SK-N-SH (cell line): ENCODE results near the gene VPS13A. TPM values are rescaled to one million over a fixed set of nuclear protein-coding genes. Genes with fewer than 3 reads are reported as not detected.

Experiments
- CTCF ChIA-PET: fragments of 300-600, 350-600 bp; formaldehyde crosslinking; extraction: SDS; loops from one replicate; lab custom pipeline; 2021; lab: Yijun Ruan, JAX
- POLR2A ChIA-PET: fragments of 350-600 bp; sonication (Branson Sonifier 250); formaldehyde crosslinking; extraction: SDS; loops from one replicate; lab custom pipeline; 2020; ENCODE audit warnings: antibody characterized with exemption, inconsistent platforms; lab: Yijun Ruan, JAX
- DNase-seq: peaks from one replicate; pipeline ENCODE4 v3.0.0; 2012
- H2AFZ ChIP-seq: fragments of 200-600 bp; sonication (generic); 2 replicates; pipeline ENCODE4 v1.8.1; 2016; ENCODE audit warnings: antibody characterized with exemption, mild to moderate bottlenecking, low read depth
- H3F3A ChIP-seq: fragments of 200-600 bp; sonication (generic); replicated peaks from 2 replicates; pipeline ENCODE3; 2016; ENCODE audit warnings: antibody characterized with exemption, mild to moderate bottlenecking; ENCODE audit not compliant: insufficient read depth
- H3K27ac ChIP-seq, 2 experiments: fragments of 200-500 bp in 1 of 2; fragments of 200-600 bp in 1 of 2; sonication (Bioruptor generic) in 1 of 2; sonication (generic), shearing (Covaris generic) in 1 of 2; 2 replicates each; pipeline versions ENCODE4 v1.5.1 to v1.6.1; 2014 to 2016; ENCODE audit warnings: low read depth in 2 of 2, inconsistent platforms in 1 of 2, low read length in 1 of 2, mild to moderate bottlenecking in 1 of 2, mixed read lengths in 1 of 2
- H3K27me3 ChIP-seq: fragments of 200-600 bp; sonication (generic), shearing (Covaris generic); 2 replicates; pipeline ENCODE4 v1.6.1; 2016; ENCODE audit warnings: mixed run types; ENCODE audit not compliant: insufficient read depth
- H3K36me3 ChIP-seq, 2 experiments: fragments of 200-500 bp in 1 of 2; fragments of 200-600 bp in 1 of 2; sonication (Bioruptor generic) in 1 of 2; sonication (generic) in 1 of 2; replicated peaks in 1 of 2; 2 replicates each; pipeline versions ENCODE3 to v1.5.1; 2014 to 2016; ENCODE audit warnings: low read length in 1 of 2, mild to moderate bottlenecking in 1 of 2; ENCODE audit not compliant: insufficient read depth in 2 of 2, control insufficient read depth in 1 of 2
- H3K4me1 ChIP-seq, 2 experiments: fragments of 200-500 bp in 1 of 2; fragments of 200-600 bp in 1 of 2; sonication (Bioruptor generic) in 1 of 2; sonication (generic), shearing (Covaris generic) in 1 of 2; 2 replicates each; pipeline versions ENCODE4 v1.5.1 to v1.6.1; 2014 to 2016; ENCODE audit warnings: low read depth in 1 of 2, low read length in 1 of 2, mixed run types in 1 of 2; ENCODE audit not compliant: insufficient read depth in 2 of 2, control insufficient read depth in 1 of 2
- H3K4me2 ChIP-seq: fragments of 200-600 bp; sonication (generic), shearing (Covaris generic); 2 replicates; pipeline ENCODE4 v1.6.1; 2017; ENCODE audit warnings: mixed run types
- H3K4me3 ChIP-seq, 2 experiments: fragments of 200-500 bp in 1 of 2; fragments of 200-600 bp in 1 of 2; sonication (Bioruptor generic) in 1 of 2; sonication (generic), shearing (Covaris generic) in 1 of 2; 2 replicates each; pipeline versions ENCODE4 v1.5.1 to v1.8.1; 2014 to 2016; ENCODE audit warnings: low read depth in 2 of 2, inconsistent platforms in 1 of 2, low read length in 1 of 2, mild to moderate bottlenecking in 1 of 2, mixed read lengths in 1 of 2, moderate library complexity in 1 of 2
- H3K79me2 ChIP-seq: fragments of 200-600 bp; sonication (generic); 2 replicates; pipeline ENCODE4 v1.8.1; 2017; ENCODE audit warnings: mild to moderate bottlenecking; ENCODE audit not compliant: insufficient read depth
- H3K9ac ChIP-seq: fragments of 200-600 bp; sonication (generic); 2 replicates; pipeline ENCODE4 v1.6.1; 2017; ENCODE audit warnings: mixed run types
- H3K9me2 ChIP-seq: fragments of 200-600 bp; sonication (generic); 2 replicates; pipeline ENCODE4 v1.6.1; 2017; ENCODE audit warnings: mixed run types
- H3K9me3 ChIP-seq: fragments of 200-600 bp; sonication (generic); 2 replicates; pipeline ENCODE4 v1.6.1; 2017; ENCODE audit warnings: mixed run types, mild to moderate bottlenecking, moderate library complexity
- H4K20me1 ChIP-seq: fragments of 200-600 bp; sonication (generic); 2 replicates; pipeline ENCODE4 v1.6.1; 2017; ENCODE audit warnings: mild to moderate bottlenecking, mixed run types; ENCODE audit not compliant: insufficient read depth
- CHD2 ChIP-seq: fragments of 150-350 bp; IDR thresholded peaks from 2 replicates; pipeline ENCODE4 v1.6.1; 2018; ENCODE audit warnings: low read length; ENCODE audit not compliant: partially characterized antibody
- ELF1 ChIP-seq: IDR thresholded peaks from 2 replicates; pipeline ENCODE4 v1.4.0; 2012
- EP300 ChIP-seq, 2 experiments: IDR thresholded peaks; 2 replicates each; pipeline versions ENCODE4 v1.4.0 to v1.6.1; 2012; ENCODE audit warnings: borderline replicate concordance in 1 of 2, low read depth in 1 of 2, low read length in 1 of 2
- FOXJ3 ChIP-seq: sonication (generic); formaldehyde crosslinking; IDR thresholded peaks from 2 replicates; pipeline ENCODE4 v1.5.1; 2020; ENCODE audit warnings: mild to moderate bottlenecking, missing genetic modification reagents
- IRF3 ChIP-seq: fragments of 150-350 bp; IDR thresholded peaks from 2 replicates; pipeline ENCODE4 v1.6.1; 2016; ENCODE audit warnings: mild to moderate bottlenecking, low read depth, low read length
- MEF2A ChIP-seq: IDR thresholded peaks from 2 replicates; pipeline ENCODE4 v1.4.0; 2012; ENCODE audit warnings: low read depth, borderline replicate concordance
- MXI1 ChIP-seq: IDR thresholded peaks from 2 replicates; pipeline ENCODE4 v1.6.1; 2012; ENCODE audit warnings: mild to moderate bottlenecking, low read depth, low read length, improper control_type of control experiment
- REST ChIP-seq: IDR thresholded peaks from 2 replicates; pipeline ENCODE4 v1.6.1; 2012; ENCODE audit warnings: mild to moderate bottlenecking, low read depth, low read length, moderate library complexity
- RFX5 ChIP-seq: IDR thresholded peaks from 2 replicates; pipeline ENCODE4 v1.6.1; 2012; ENCODE audit warnings: mild to moderate bottlenecking, improper control_type of control experiment, low read length
- RXRA ChIP-seq: IDR thresholded peaks from 2 replicates; pipeline ENCODE4 v1.4.0; 2012; ENCODE audit warnings: low read depth, mild to moderate bottlenecking, borderline replicate concordance
- SIN3A ChIP-seq: IDR thresholded peaks from 2 replicates; pipeline ENCODE4 v1.6.1; 2012; ENCODE audit warnings: low read depth, mild to moderate bottlenecking, low read length, moderate library complexity, borderline replicate concordance
- SMC3 ChIP-seq: IDR thresholded peaks from 2 replicates; pipeline ENCODE4 v1.6.1; 2012; ENCODE audit warnings: low read depth, low read length, improper control_type of control experiment
- TAF1 ChIP-seq: IDR thresholded peaks from 2 replicates; pipeline ENCODE4 v1.6.1; 2012; ENCODE audit warnings: low read depth, mild to moderate bottlenecking, low read length, moderate library complexity, borderline replicate concordance
- TCF12 ChIP-seq: IDR thresholded peaks from 2 replicates; pipeline ENCODE4 v1.4.0; 2012
- YY1 ChIP-seq: IDR thresholded peaks from 2 replicates; pipeline ENCODE4 v1.4.0; 2012; ENCODE audit warnings: low read depth, mild to moderate bottlenecking
- WGBS: methylation state at CpG from one replicate; pipeline ENCODE4 v1.1.6; 2017; ENCODE audit warnings: low lambda C conversion rate; 5-methylcytosine and 5-hydroxymethylcytosine counted together
- polyA plus RNA-seq, 3 experiments: library from polyadenylated mRNA; depleted of rRNA; stranded (reverse); fragments of >200 nt; gene quantifications; 2 replicates each; pipeline ENCODE4 v1.2.3, GENCODE V29; 2012
- TF ChIP-seq, protein P1 (sequence below): fragments of 200-600 bp; sonication (generic); IDR thresholded peaks from 2 replicates; pipeline ENCODE4 v1.6.1; 2017; ENCODE audit warnings: antibody characterized with exemption, mild to moderate bottlenecking, moderate library complexity
- TF ChIP-seq, protein P2 (sequence below): fragments of 150-350 bp; IDR thresholded peaks from 2 replicates; pipeline ENCODE4 v1.6.1; 2017; ENCODE audit warnings: antibody characterized with exemption, low read length, low read depth, borderline replicate concordance

VPS13A gene
- polyA plus RNA-seq, 1 of the 3 experiments (the other 2 are of a cell fraction) = 6.0 TPM

DNA sequence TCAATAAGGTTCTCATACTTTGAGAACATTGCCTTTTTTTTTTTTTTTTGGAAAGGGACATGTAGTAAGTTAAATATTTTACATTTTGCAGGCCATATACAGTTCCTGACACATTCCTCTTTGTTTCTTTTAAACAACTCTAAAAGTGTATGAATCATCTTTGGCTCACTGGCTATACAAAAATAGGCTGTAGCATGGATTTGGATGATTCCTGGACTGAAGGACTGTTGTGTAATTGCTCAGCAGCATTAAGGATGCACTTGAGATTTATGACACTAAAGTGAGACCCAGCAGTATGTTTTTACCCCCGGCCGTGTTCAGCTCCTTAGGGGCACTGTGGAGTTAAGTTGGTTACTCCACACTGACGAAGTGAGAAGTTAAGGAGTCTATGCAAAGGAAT, 41.3 kb downstream of the VPS13A start (continued):
- TF ChIP-seq YY1 = no peak
- TF ChIP-seq IRF3 = no peak
- TF ChIP-seq RXRA = no peak
- TF ChIP-seq, protein P1, sequence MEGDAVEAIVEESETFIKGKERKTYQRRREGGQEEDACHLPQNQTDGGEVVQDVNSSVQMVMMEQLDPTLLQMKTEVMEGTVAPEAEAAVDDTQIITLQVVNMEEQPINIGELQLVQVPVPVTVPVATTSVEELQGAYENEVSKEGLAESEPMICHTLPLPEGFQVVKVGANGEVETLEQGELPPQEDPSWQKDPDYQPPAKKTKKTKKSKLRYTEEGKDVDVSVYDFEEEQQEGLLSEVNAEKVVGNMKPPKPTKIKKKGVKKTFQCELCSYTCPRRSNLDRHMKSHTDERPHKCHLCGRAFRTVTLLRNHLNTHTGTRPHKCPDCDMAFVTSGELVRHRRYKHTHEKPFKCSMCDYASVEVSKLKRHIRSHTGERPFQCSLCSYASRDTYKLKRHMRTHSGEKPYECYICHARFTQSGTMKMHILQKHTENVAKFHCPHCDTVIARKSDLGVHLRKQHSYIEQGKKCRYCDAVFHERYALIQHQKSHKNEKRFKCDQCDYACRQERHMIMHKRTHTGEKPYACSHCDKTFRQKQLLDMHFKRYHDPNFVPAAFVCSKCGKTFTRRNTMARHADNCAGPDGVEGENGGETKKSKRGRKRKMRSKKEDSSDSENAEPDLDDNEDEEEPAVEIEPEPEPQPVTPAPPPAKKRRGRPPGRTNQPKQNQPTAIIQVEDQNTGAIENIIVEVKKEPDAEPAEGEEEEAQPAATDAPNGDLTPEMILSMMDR = no peak
- TF ChIP-seq, protein P2, sequence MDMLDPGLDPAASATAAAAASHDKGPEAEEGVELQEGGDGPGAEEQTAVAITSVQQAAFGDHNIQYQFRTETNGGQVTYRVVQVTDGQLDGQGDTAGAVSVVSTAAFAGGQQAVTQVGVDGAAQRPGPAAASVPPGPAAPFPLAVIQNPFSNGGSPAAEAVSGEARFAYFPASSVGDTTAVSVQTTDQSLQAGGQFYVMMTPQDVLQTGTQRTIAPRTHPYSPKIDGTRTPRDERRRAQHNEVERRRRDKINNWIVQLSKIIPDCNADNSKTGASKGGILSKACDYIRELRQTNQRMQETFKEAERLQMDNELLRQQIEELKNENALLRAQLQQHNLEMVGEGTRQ = no peak
- TF ChIP-seq TAF1 = no peak
- no peak for TF ChIP-seq REST
- TF ChIP-seq SIN3A = no peak
- TF ChIP-seq CHD2 = no peak
- no peak for TF ChIP-seq EP300 (IDR thresholded peaks at IDR 0.05; ENCODE audit: borderline replicate concordance in 1 of 2, low read depth in 1 of 2, low read length in 1 of 2)
- TF ChIP-seq RFX5 = no peak
- no peak for TF ChIP-seq SMC3
- TF ChIP-seq, all 33 proteins: peak for 6

- TF ChIP-seq MEF2A = no peak
- no peak for TF ChIP-seq TCF12
- no peak for TF ChIP-seq SIN3A
- no peak for TF ChIP-seq FOXJ3
- no peak for TF ChIP-seq MXI1
- no peak for TF ChIP-seq YY1
- TF ChIP-seq ELF1 = no peak
- TF ChIP-seq REST = no peak
- TF ChIP-seq, all 33 proteins: peak for 0
- H3K4me3 ChIP-seq = no peak overlapping the region
- no peaks in the 10 kb centered on the region for H3K9me3 ChIP-seq
- no peaks in the 10 kb centered on the region for H4K20me1 ChIP-seq
- peaks cover 28 to 40% of the 10 kb centered on the region in 2 experiments for H3K36me3 ChIP-seq
- H2AFZ ChIP-seq = no peak overlapping the region
- H3K79me2 ChIP-seq = no peaks in the 10 kb centered on the region
- H3F3A ChIP-seq = peaks cover 8% of the 10 kb centered on the region
- DNase-seq = no peak
- no peaks in the 10 kb centered on the region for H3K27me3 ChIP-seq
- 91% methylated on average over 3 of the region's 3 CpGs for WGBS
- H3K4me2 ChIP-seq = no peak overlapping the region
- no peak overlapping the region for H3K9ac ChIP-seq
- POLR2A ChIA-PET = no interaction called here
- H3K27ac ChIP-seq = no peak overlapping the region
- no peaks in the 10 kb centered on the region for H3K9me2 ChIP-seq
- CTCF ChIA-PET = interaction anchor here (1.1 kb wide), 1 partner anchor 9 kb away, joined by 3 read pairs; no protein-coding TSS in a partner anchor
- H3K4me1 ChIP-seq = peaks cover 0 to 4% of the 10 kb centered on the region in 2 experiments; a peak in 2 of 4 replicates
Measured at GRCh38 chr9:77221431-77221830, 44.1 kb downstream of the VPS13A start.
